Renal pelvis (tissue), 4 donors: ENCODE results near the gene ADAMTSL5. TPM values are rescaled to one million over a fixed set of nuclear protein-coding genes. Genes with fewer than 3 reads are reported as not detected.
A peak's percentile ranks its signal among the peaks of the same experiment; 100 is the strongest.
"Not testable (repeated sequence)": the region's sequence is repeated elsewhere in the genome, so short reads cannot be mapped to it uniquely, and the experiment has no call there.

Experiments
- DNase-seq: peaks from one replicate; pipeline ENCODE4 v3.0.0-alpha.2; 2013
- polyA plus RNA-seq, 3 donors: library from polyadenylated mRNA; unstranded; fragments of 120-200 nt; gene quantifications; one replicate each; pipeline ENCODE4 v1.2.1, GENCODE V29; 2013; ENCODE audit not compliant: insufficient read length in 3 of 3

Gene ADAMTSL5
- polyA plus RNA-seq, 3 donors = 0.47 to 1.4 (median 0.78) TPM

- no peak for DNase-seq
Observed at GRCh38 chr19:1513499-1514294, 878 bp upstream of the ADAMTSL5 start.

DNA sequence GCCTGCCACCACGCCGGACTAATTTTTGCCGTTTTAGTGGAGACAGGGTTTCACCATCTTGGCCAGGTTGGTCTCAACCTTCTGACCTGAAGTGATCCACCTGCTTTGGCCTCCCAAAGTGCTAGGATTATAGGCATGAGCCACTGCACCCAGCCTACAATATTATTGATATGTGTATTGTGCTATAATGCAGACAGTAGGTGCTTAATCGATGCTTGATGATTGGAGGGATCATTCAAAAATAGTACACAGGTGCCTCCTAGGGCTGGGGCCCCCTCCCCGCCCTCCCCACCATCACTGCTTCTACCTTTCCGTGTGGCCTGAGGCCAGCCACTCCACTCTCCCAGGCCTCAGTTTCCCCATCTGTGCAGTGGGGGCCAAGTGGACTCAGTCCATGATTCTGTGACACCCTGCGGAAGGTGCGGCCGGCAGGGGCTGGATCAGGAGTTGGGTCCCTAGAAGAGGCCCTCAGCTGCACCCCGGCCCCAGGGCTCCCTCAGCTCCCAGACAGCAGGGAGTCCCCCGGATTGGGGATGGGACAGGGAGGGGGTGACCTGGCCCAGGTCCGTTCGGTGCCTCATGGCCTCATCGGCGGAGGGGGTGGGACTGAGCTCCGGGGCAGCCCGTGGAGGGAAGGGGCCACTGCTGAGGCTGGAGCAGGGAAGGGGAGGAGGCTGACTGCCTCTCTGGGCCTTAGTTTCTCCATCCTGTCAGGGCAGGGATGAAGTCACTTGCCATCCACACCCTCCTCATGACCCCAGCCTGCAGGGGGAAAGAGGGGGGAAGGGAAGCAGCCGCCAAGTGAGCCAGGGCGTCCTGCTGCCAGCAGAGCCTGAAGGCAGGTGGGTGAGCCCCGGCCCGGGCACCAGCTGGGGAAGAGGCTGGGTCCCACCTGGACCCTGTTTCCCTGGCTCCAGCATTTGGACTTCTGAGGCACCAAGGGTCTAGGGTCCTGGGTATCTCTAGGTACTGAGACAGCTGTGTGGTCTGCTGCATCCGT is 1.2 kb downstream of the ADAMTSL5 start:
- no peak for DNase-seq

GRCh38 chr19:1510807-1511206 is 2.0 kb downstream of the ADAMTSL5 start:
- DNase-seq = no peak

- DNase-seq = no peak
Observed at GRCh38 chr19:1510442-1510806, 2.4 kb downstream of the ADAMTSL5 start.

GRCh38 chr19:1509602-1510441 is 3.0 kb downstream of the ADAMTSL5 start:
- no peak for DNase-seq

DNA sequence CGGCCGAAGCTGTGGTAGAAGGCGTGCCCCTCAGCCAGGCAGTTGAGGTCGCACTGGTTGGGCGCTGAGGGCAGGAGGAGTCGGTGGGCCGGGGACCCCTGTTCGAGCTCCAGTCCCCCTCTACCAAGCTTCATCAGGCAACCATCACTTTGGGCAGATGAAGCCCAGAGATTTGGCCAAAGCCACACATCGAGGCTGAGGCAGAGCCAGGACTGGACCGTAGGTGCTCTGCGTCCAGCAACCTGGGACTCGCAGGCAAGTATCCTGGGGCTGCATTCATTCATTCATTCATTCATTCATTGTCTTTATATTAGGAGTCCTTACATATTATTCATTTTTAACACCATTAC is 4.3 kb downstream of the ADAMTSL5 start:
- DNase-seq = no peak

- DNase-seq = peak; percentile 95
Observed at GRCh38 chr19:1507763-1508506, 4.9 kb downstream of the ADAMTSL5 start.

- no peak for DNase-seq
Observed at GRCh38 chr19:1507192-1507660, 5.6 kb downstream of the ADAMTSL5 start.

- no peak for DNase-seq
Observed at GRCh38 chr19:1505991-1506881, 6.6 kb downstream of the ADAMTSL5 start.

DNA sequence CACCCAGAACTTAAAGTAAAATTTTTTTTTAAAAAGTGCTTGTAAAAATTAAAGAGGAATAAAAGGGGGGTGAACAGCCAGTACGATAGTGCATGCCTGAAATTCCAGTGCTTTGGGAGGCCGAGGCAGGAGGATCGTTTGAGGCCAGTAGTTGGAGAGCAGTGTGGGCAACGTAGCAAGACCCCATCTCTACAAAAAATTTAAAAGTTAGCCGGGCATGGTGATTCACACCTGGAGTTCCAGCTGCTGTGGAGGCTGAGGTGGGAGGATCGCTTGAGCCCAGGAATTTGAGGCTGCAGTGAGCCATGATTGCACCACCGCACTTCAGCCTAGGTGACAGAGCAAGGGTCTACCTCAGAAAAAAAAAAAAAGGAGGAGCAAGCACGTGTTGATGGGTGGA is 7.8 kb downstream of the ADAMTSL5 start:
- no peak for DNase-seq

DNA sequence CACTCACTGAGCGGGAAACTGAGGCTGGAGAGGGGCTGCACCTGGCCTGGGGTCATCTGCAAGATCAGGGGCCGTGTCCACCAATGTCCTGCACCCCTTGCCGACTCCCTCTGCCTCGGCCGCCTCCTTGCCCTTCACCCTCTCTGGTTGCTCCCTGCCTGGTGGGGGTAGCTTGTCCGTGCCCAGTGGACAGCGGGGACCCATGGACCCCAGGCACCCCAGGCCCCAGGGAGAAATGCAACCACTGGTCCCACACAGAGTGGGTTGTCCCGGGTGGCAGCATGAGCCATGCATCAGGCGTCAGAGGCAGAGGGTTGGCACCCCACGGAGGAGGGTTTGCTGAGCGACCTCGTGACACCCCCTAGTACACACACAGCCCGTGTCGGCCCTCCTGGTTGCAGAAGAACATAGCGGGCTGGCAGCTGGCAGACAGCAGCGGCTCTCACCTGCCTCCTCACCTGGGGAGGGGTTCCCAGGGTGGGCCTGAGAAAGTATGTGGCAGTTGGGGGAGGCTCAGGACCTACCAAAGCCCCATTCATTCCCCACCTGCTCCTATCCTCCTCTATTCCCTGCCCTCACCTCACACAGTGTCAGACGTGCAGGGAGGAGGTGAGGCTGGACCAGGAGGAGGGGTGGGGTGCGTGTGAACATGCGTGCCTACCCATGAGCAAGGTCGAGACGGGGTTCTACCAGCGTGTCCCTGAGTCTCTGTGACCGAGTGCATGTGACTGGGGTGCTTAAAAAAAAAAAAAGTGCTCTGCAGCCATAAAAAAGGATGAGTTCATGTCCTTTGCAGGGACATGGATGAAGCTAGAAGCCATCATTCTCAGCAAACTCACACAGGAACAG is 8.7 kb downstream of the ADAMTSL5 start:
- no peak for DNase-seq

GRCh38 chr19:1503089-1503924 is 9.5 kb downstream of the ADAMTSL5 start:
- no peak for DNase-seq

- no peak for DNase-seq
Observed at GRCh38 chr19:1502433-1503088, 10.3 kb downstream of the ADAMTSL5 start.

DNA sequence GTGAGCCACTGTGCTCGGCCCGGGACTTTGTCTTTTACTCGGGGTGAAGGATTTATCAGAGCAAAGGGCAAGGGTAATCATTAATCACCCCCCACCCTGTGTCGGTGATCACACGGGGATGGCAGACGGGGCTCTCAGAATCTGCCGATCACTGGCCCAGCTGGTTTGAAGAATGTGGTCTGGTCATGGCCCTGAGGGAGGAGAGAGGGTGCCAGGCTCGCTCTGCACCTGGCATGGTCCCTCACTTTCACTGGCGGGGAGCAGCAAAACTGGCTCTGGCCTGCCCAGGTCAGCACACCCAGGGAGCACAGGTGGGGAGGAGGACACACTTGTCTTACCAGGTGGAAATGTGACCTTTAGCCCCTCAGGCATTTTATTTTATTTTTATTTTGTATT is 11.6 kb downstream of the ADAMTSL5 start:
- DNase-seq = no peak

DNA sequence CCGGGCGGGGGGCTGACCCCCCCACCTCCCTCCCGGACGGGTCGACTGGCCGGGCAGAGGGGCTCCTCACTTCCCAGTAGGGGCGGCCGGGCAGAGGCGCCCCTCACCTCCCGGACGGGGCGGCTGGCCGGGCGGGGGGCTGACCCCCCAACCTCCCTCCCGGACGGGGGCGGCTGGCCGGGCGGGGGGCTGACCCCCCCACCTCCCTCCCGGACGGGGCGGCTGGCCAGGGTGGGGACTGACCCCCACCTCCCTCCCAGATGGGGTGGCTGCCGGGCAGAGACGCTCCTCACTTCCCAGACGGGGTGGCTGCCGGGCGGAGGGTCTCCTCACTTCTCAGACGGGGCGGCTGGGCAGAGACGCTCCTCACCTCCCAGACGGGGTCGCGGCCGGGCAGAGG is 13.6 kb downstream of the ADAMTSL5 start:
- not testable (repeated sequence) for DNase-seq

- no peak for DNase-seq
Observed at GRCh38 chr19:1497578-1498235, 15.1 kb downstream of the ADAMTSL5 start.
